OCI-LY1 (cell line): Measurements from ENCODE around the gene TUBG2.
"Not testable (repeated sequence)": the region's sequence is repeated elsewhere in the genome, so short reads cannot be mapped to it uniquely, and the experiment has no call there.

Source experiments
- H2AFZ ChIP-seq: fragments of 200-600 bp; sonication (generic), shearing (Covaris generic); 2 replicates; pipeline ENCODE4 v1.6.0; 2014; ENCODE audit warnings: antibody characterized with exemption, mild to moderate bottlenecking, low read length
- H3F3A ChIP-seq: fragments of 200-600 bp; sonication (generic), shearing (Covaris generic); 2 replicates; pipeline ENCODE4 v1.6.0; 2014; ENCODE audit warnings: mild to moderate bottlenecking, antibody characterized with exemption, low read length, moderate library complexity; ENCODE audit not compliant: insufficient read depth
- H3K27ac ChIP-seq: fragments of 200-600 bp; sonication (generic); 2 replicates; pipeline ENCODE4 v1.5.1; 2014; ENCODE audit warnings: low read length, mixed run types, mild to moderate bottlenecking, low read depth; ENCODE audit not compliant: poor library complexity, severe bottlenecking
- H3K27me3 ChIP-seq: fragments of 200-600 bp; sonication (generic); 2 replicates; pipeline ENCODE4 v1.6.0; 2014; ENCODE audit warnings: antibody characterized with exemption, mild to moderate bottlenecking, low read length, moderate library complexity; ENCODE audit not compliant: insufficient read depth
- H3K36me3 ChIP-seq: fragments of 200-600 bp; sonication (generic); 2 replicates; pipeline ENCODE4 v1.6.1; 2014; ENCODE audit warnings: mild to moderate bottlenecking, antibody characterized with exemption, low read length, moderate library complexity, mixed read lengths; ENCODE audit not compliant: insufficient read depth
- H3K4me1 ChIP-seq: fragments of 200-600 bp; sonication (generic); 2 replicates; pipeline ENCODE4 v1.5.1; 2014; ENCODE audit warnings: mild to moderate bottlenecking, low read length, moderate library complexity; ENCODE audit not compliant: insufficient read depth, severe bottlenecking
- H3K4me2 ChIP-seq: fragments of 200-600 bp; sonication (generic), shearing (Covaris generic); 2 replicates; pipeline ENCODE4 v1.6.1; 2014; ENCODE audit warnings: low read length
- H3K4me3 ChIP-seq: fragments of 200-600 bp; sonication (generic); 2 replicates; pipeline ENCODE4 v1.5.1; 2014; ENCODE audit warnings: low read length, low read depth, mild to moderate bottlenecking, mixed read lengths; ENCODE audit not compliant: poor library complexity, severe bottlenecking
- H3K79me2 ChIP-seq: fragments of 200-600 bp; shearing (Covaris generic); 2 replicates; pipeline ENCODE4 v1.6.1; 2016; ENCODE audit warnings: mixed run types, low read length, mixed read lengths; ENCODE audit not compliant: insufficient read depth
- H3K9ac ChIP-seq: fragments of 200-600 bp; sonication (generic), shearing (Covaris generic); 2 replicates; pipeline ENCODE4 v1.6.1; 2014; ENCODE audit warnings: mild to moderate bottlenecking, low read length, mixed read lengths
- H3K9me2 ChIP-seq: fragments of 200-600 bp; sonication (generic), shearing (Covaris generic); 2 replicates; pipeline ENCODE4 v1.6.1; 2014; ENCODE audit warnings: low read depth, mild to moderate bottlenecking, low read length, mixed read lengths
- H3K9me3 ChIP-seq: fragments of 200-600 bp; shearing (Covaris generic); 2 replicates; pipeline ENCODE4 v1.6.1; 2014; ENCODE audit warnings: low read length, mixed read lengths
- H4K20me1 ChIP-seq: fragments of 200-600 bp; sonication (generic), shearing (Covaris generic); 2 replicates; pipeline ENCODE4 v1.6.0; 2016; ENCODE audit warnings: mild to moderate bottlenecking, low read length; ENCODE audit not compliant: insufficient read depth
- CTCF ChIP-seq: fragments of 200-600 bp; sonication (generic), shearing (Covaris generic); IDR thresholded peaks from 2 replicates; pipeline ENCODE4 v1.5.1; 2017; ENCODE audit warnings: mild to moderate bottlenecking, antibody characterized with exemption, low read length, moderate library complexity, mixed read lengths
- EZH2 ChIP-seq: fragments of 200-600 bp; sonication (generic), shearing (Covaris generic); IDR thresholded peaks from 2 replicates; pipeline ENCODE4 v1.8.0; 2017; ENCODE audit warnings: borderline replicate concordance, mixed run types, mild to moderate bottlenecking, antibody characterized with exemption, low read length, moderate library complexity, mixed read lengths

Gene TUBG2

DNA sequence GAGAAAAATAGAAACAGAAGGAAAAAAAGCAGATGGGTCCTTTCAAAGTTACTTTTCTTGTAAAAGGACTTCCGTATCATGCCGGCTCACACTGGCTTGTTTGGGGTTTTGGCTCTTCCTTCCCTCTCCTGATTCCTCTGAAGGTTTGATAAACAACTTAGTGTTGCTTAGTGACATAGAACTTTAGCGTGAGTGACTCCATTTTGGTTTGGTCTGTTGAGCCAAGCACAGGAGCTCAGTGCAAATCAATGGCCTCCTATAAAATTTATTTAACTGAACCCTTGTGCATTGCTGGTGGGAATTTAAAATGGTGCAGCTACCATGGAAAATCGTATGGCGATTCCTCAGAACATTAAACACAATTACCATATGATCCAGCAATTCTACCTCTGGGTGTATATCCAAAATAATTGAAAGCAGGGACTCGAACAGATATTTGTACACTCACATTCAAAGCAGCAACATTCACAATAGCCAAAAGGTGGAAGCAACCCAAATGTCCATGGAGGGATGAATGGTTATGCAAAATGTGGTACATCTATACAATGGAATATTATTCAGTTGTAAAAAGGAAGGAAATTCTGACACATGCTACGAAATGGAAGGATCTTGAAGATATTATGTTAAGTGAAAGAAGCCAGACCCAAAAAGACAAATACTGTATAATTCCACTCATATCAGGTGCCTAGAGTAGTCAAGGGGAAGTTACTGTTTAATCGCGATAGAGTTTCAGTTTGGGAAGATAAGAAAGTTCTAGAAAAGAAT is 1.1 kb upstream of the TUBG2 start:
- Histone ChIP-seq H3K9ac (no peak overlapping the region), H3K9me3 (no peaks in the 10 kb centered on the region), H3K4me3 (no peak overlapping the region), H2AFZ (no peak overlapping the region), H3F3A (no peaks in the 10 kb centered on the region), H3K27me3 (0 out of 2 replicates have a peak, but pooled peaks cover 4% of the 10 kb centered on the region), H3K27ac (no peak overlapping the region), H3K79me2 (no peaks in the 10 kb centered on the region), H3K4me2 (no peak overlapping the region; the same call in 1 of the 2 replicates), H3K9me2 (no peaks in the 10 kb centered on the region), H3K36me3 (no peaks in the 10 kb centered on the region; the same call in 1 of the 2 replicates), H3K4me1 (peaks cover 11% of the 10 kb centered on the region), H4K20me1 (no peaks in the 10 kb centered on the region)
- TF ChIP-seq CTCF (no peak), EZH2 (no peak)

DNA sequence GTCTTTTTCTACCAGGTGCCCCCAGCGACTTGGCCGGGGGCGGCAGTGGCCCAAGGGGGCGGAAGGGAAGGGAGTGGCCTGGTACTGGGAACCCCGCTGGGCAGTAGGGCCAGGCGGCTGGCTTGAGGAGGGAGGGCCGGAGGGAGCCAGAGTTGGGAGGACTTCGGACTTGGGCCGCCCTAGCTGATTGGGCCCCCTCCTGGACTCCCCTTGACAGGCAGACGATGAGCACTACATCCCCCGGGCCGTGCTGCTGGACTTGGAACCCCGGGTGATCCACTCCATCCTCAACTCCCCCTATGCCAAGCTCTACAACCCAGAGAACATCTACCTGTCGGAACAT is 819 bp downstream of the TUBG2 start:
- not testable (repeated sequence) for H3K27ac ChIP-seq, H3F3A ChIP-seq, H2AFZ ChIP-seq, H3K9me3 ChIP-seq, H3K27me3 ChIP-seq, H4K20me1 ChIP-seq, H3K9me2 ChIP-seq, H3K36me3 ChIP-seq, H3K79me2 ChIP-seq
- Histone ChIP-seq H3K4me3 (peak overlapping the region; percentile 77), H3K9ac (peak overlapping the region; percentile 82; the same call in 1 of the 2 replicates), H3K4me2 (peak overlapping the region; percentile 80), H3K4me1 (peaks cover 11% of the 10 kb centered on the region)

DNA sequence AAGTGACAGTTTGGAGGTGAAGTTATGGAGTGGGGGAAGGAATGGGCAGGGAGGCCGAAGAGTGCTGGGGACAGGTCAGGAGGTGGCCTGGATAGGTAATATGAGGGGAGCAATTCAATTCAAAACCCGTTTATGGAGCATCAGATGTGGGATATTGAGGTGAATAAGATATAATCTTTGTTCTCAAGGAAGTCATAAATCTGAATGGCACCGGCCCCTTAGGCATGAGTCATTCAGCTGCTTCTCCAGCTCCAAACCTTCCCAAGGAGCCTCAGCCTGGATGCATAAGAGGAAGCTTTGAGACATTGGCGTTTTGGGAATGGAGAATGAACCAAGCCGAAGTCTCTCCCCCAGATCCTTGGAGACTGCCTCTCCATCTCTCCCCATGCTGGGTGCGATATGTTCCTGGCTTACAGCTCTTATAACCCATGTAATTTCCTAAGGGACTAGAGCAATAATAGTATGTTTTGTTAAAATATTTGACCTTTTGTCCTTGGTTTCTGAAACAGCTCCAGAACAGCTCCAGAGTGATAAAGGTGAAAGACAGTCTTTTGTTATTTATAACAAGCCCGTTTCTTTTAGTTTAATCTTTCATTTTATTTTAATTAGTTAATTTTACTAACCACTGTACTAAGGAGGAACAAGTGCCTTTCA is 1.7 kb downstream of the TUBG2 start:
- Histone ChIP-seq H4K20me1 (no peaks in the 10 kb centered on the region), H3K79me2 (no peaks in the 10 kb centered on the region), H3K36me3 (peaks cover 3% of the 10 kb centered on the region; the same call in 1 of the 2 replicates), H3K27ac (no peak overlapping the region), H2AFZ (no peak overlapping the region), H3K9ac (no peak overlapping the region), H3K9me2 (no peaks in the 10 kb centered on the region), H3K4me3 (no peak overlapping the region), H3K4me1 (peaks cover 11% of the 10 kb centered on the region), H3K4me2 (no peak overlapping the region), H3F3A (no peaks in the 10 kb centered on the region), H3K27me3 (0 out of 2 replicates have a peak, but pooled peaks cover 4% of the 10 kb centered on the region), H3K9me3 (no peaks in the 10 kb centered on the region)
- TF ChIP-seq EZH2 (no peak), CTCF (no peak)
